KOPT-K1 (cell line): ENCODE data around the gene SRL.

Source experiments
- H3K27ac ChIP-seq: fragments of 200-600 bp; sonication (generic); 2 replicates; pipeline ENCODE4 v1.5.1; 2016; ENCODE audit warnings: antibody characterized with exemption, mild to moderate bottlenecking, low read depth, low read length; ENCODE audit not compliant: poor library complexity, severe bottlenecking
- H3K36me3 ChIP-seq: fragments of 200-600 bp; sonication (generic); 2 replicates; pipeline ENCODE4 v1.5.1; 2017; ENCODE audit warnings: antibody characterized with exemption, mild to moderate bottlenecking, low read length, moderate library complexity; ENCODE audit not compliant: insufficient read depth
- H3K9me3 ChIP-seq: fragments of 200-600 bp; sonication (generic); 2 replicates; pipeline ENCODE4 v1.5.1; 2017; ENCODE audit warnings: antibody characterized with exemption, low read length, mild to moderate bottlenecking; ENCODE audit not compliant: insufficient read depth, poor library complexity, severe bottlenecking

SRL gene

GRCh38 chr16:4241928-4242283, at the start of gene SRL:
TSS of gene SRL (minus strand) at chr16:4242080. CDS start at chr16:4242067, 13 bp downstream.
- H3K27ac ChIP-seq = no peak within 1 kb of the TSS

GRCh38 chr16:4290236-4290830, 48.5 kb upstream of the SRL start:
- Histone ChIP-seq H3K36me3 (no peaks in the 10 kb centered on the region), H3K27ac (no peak overlapping the region), H3K9me3 (no peaks in the 10 kb centered on the region)

More at GRCh38 chr16:4241928-4242283, at the start of gene SRL:
- H3K9me3 ChIP-seq = no peaks in the 10 kb centered on the region
- no peaks in the 10 kb centered on the region for H3K36me3 ChIP-seq

GRCh38 chr16:4288148-4288921, 46.5 kb upstream of the SRL start:
- no peaks in the 10 kb centered on the region for H3K9me3 ChIP-seq
- H3K36me3 ChIP-seq = no peaks in the 10 kb centered on the region
- H3K27ac ChIP-seq = no peak overlapping the region

GRCh38 chr16:4285167-4285566, 43.3 kb upstream of the SRL start:
- H3K9me3 ChIP-seq = no peaks in the 10 kb centered on the region
- no peak overlapping the region for H3K27ac ChIP-seq

GRCh38 chr16:4283939-4284338, 42.1 kb upstream of the SRL start:
- no peaks in the 10 kb centered on the region for H3K36me3 ChIP-seq
- no peak overlapping the region for H3K27ac ChIP-seq
- H3K9me3 ChIP-seq = no peaks in the 10 kb centered on the region

More at GRCh38 chr16:4285167-4285566, 43.3 kb upstream of the SRL start:
- no peaks in the 10 kb centered on the region for H3K36me3 ChIP-seq

- no peaks in the 10 kb centered on the region for H3K9me3 ChIP-seq
- no peak overlapping the region for H3K27ac ChIP-seq
- H3K36me3 ChIP-seq = no peaks in the 10 kb centered on the region
Measured at GRCh38 chr16:4283441-4283840, 41.6 kb upstream of the SRL start.

GRCh38 chr16:4280625-4281024, 38.7 kb upstream of the SRL start:
- H3K36me3 ChIP-seq = no peaks in the 10 kb centered on the region
- H3K9me3 ChIP-seq = no peaks in the 10 kb centered on the region
- H3K27ac ChIP-seq = no peak overlapping the region

- H3K36me3 ChIP-seq = no peaks in the 10 kb centered on the region
- no peak overlapping the region for H3K27ac ChIP-seq
- H3K9me3 ChIP-seq = no peaks in the 10 kb centered on the region
Measured at GRCh38 chr16:4277987-4278513, 36.2 kb upstream of the SRL start.

GRCh38 chr16:4275861-4276260, 34.0 kb upstream of the SRL start:
- no peak overlapping the region for H3K27ac ChIP-seq
- no peaks in the 10 kb centered on the region for H3K9me3 ChIP-seq
- H3K36me3 ChIP-seq = no peaks in the 10 kb centered on the region

GRCh38 chr16:4273858-4274311, 32.0 kb upstream of the SRL start:
- peak overlapping the region; percentile 97 for H3K27ac ChIP-seq
- H3K36me3 ChIP-seq = no peaks in the 10 kb centered on the region
- no peaks in the 10 kb centered on the region for H3K9me3 ChIP-seq

- Histone ChIP-seq H3K36me3 (peaks cover 9% of the 10 kb centered on the region; the same call in 1 of the 2 replicates), H3K27ac (peak overlapping the region; percentile 97), H3K9me3 (no peaks in the 10 kb centered on the region)
Measured at GRCh38 chr16:4272114-4272956, 30.5 kb upstream of the SRL start.

- Histone ChIP-seq H3K36me3 (peaks cover 17% of the 10 kb centered on the region; the same call in 1 of the 2 replicates), H3K27ac (peak overlapping the region; percentile 97), H3K9me3 (no peaks in the 10 kb centered on the region)
Measured at GRCh38 chr16:4271176-4272113, 29.6 kb upstream of the SRL start.

GRCh38 chr16:4270595-4270994, 28.7 kb upstream of the SRL start:
- peak overlapping the region; percentile 97 for H3K27ac ChIP-seq
- H3K36me3 ChIP-seq = peaks cover 17% of the 10 kb centered on the region; the same call in 1 of the 2 replicates

GRCh38 chr16:4270091-4270490, 28.2 kb upstream of the SRL start:
- Histone ChIP-seq H3K27ac (peak overlapping the region; percentile 97), H3K36me3 (peaks cover 17% of the 10 kb centered on the region; the same call in 1 of the 2 replicates), H3K9me3 (no peaks in the 10 kb centered on the region)

More at GRCh38 chr16:4270595-4270994, 28.7 kb upstream of the SRL start:
- no peaks in the 10 kb centered on the region for H3K9me3 ChIP-seq
